HCT116 (cell line): ENCODE results near the gene CD59. TPM values are rescaled to one million over a fixed set of nuclear protein-coding genes. Genes with fewer than 3 reads are reported as not detected.

Experiments used
- ATAC-seq: fragments of 200-7000 bp; cut with Tn5 transposase; 2 replicates; pipeline ENCODE4 v1.9.1; 2020; ENCODE audit warnings: mild to moderate bottlenecking, moderate library complexity
- BruUV-seq: library from RNA; stranded (reverse); fragments of 400-500 nt; replicated peaks from 2 replicates; lab custom pipeline; 2021; lab: Mats Ljungman, UMichigan
- CTCF ChIA-PET: fragments of 300-600 bp; sonication (Branson Sonifier 250); formaldehyde crosslinking; loops from one replicate; lab custom pipeline; 2021; ENCODE audit warnings: antibody characterized with exemption; lab: Charles Lee
- POLR2A ChIA-PET: fragments of 300-600, 350-600 bp; sonication (Branson Sonifier 250); formaldehyde crosslinking; loops from one replicate; lab custom pipeline; 2021; ENCODE audit warnings: antibody characterized with exemption; lab: Charles Lee
- RAD21 ChIA-PET, 2 experiments: fragments of 300-600 bp; sonication (Branson Sonifier 250); formaldehyde crosslinking; loops; one replicate each; lab custom pipeline; 2023; ENCODE audit warnings: low total read pairs in 2 of 2; ENCODE audit not compliant: uncharacterized antibody in 2 of 2, unreplicated experiment in 2 of 2, low non-redundant PET in 1 of 2; lab: Charles Lee
- DNase-seq: peaks from one replicate; pipeline ENCODE4 v3.0.0-alpha.2; 2010; ENCODE audit warnings: low read depth, low spot score
- H2AFZ ChIP-seq: fragments of 200-600 bp; shearing (Covaris generic), sonication (generic); 2 replicates; pipeline ENCODE4 v1.6.1; 2017; ENCODE audit warnings: low read depth, mixed run types, mixed read lengths, antibody characterized with exemption, low read length; ENCODE audit not compliant: poor library complexity, severe bottlenecking
- H3K27ac ChIP-seq: 2 replicates; pipeline ENCODE4 v1.5.1; 2012; ENCODE audit warnings: low read depth, low read length
- H3K27me3 ChIP-seq: fragments of 200-600 bp; sonication (generic); 2 replicates; pipeline ENCODE4 v1.6.1; 2016; ENCODE audit warnings: mixed run types, low read length, mixed read lengths; ENCODE audit not compliant: insufficient read depth
- H3K36me3 ChIP-seq, 2 experiments: fragments of 200-500 bp in 1 of 2; fragments of 200-600 bp in 1 of 2; sonication (Bioruptor generic) in 1 of 2; sonication (generic) in 1 of 2; 2 replicates each; pipeline versions ENCODE4 v1.5.1 to v1.6.1; 2014 to 2016; ENCODE audit warnings: low read length in 2 of 2, inconsistent platforms in 1 of 2, mixed read lengths in 1 of 2, mixed run types in 1 of 2; ENCODE audit not compliant: insufficient read depth in 2 of 2, control insufficient read depth in 1 of 2
- H3K4me1 ChIP-seq, 2 experiments: fragments of 200-600 bp in 1 of 2; sonication (generic) in 1 of 2; 2 replicates each; pipeline versions ENCODE4 v1.5.1 to v1.6.1; 2012 to 2017; ENCODE audit warnings: low read length in 2 of 2, inconsistent platforms in 1 of 2, mild to moderate bottlenecking in 1 of 2, mixed read lengths in 1 of 2, mixed run types in 1 of 2, moderate library complexity in 1 of 2; ENCODE audit not compliant: insufficient read depth in 2 of 2, control insufficient read depth in 1 of 2
- H3K4me2 ChIP-seq: fragments of 200-600 bp; sonication (generic); 2 replicates; pipeline ENCODE4 v1.6.1; 2017; ENCODE audit warnings: mixed run types, low read length, mixed read lengths
- H3K4me3 ChIP-seq, 2 experiments: fragments of 200-600 bp in 1 of 2; sonication (generic) in 1 of 2; replicated peaks in 1 of 2; 2 replicates each; pipeline ENCODE4 v1.5.1; 2011 to 2016; ENCODE audit warnings: low read length in 2 of 2, control low read depth in 1 of 2, low read depth in 1 of 2, mild to moderate bottlenecking in 1 of 2, mixed read lengths in 1 of 2, mixed run types in 1 of 2
- H3K79me2 ChIP-seq: fragments of 200-600 bp; sonication (generic); 2 replicates; pipeline ENCODE4 v1.6.1; 2017; ENCODE audit warnings: mild to moderate bottlenecking, mixed run types, low read length, moderate library complexity, mixed read lengths; ENCODE audit not compliant: insufficient read depth
- H3K9ac ChIP-seq: fragments of 200-600 bp; sonication (generic); 2 replicates; pipeline ENCODE4 v1.6.1; 2016; ENCODE audit warnings: low read length, mixed read lengths
- H3K9me2 ChIP-seq: fragments of 200-600 bp; sonication (generic), shearing (Covaris generic); 2 replicates; pipeline ENCODE4 v1.6.1; 2017; ENCODE audit warnings: mixed run types, mild to moderate bottlenecking, moderate library complexity; ENCODE audit not compliant: insufficient read depth
- H3K9me3 ChIP-seq, 2 experiments: fragments of 200-500 bp in 1 of 2; fragments of 200-600 bp in 1 of 2; sonication (Bioruptor generic) in 1 of 2; sonication (generic) in 1 of 2; 2 replicates each; pipeline ENCODE4 v1.6.1; 2014 to 2017; ENCODE audit warnings: low read length in 2 of 2, mixed read lengths in 2 of 2, inconsistent platforms in 1 of 2, low read depth in 1 of 2, mild to moderate bottlenecking in 1 of 2, mixed run types in 1 of 2, moderate library complexity in 1 of 2; ENCODE audit not compliant: control insufficient read depth in 1 of 2, insufficient read depth in 1 of 2
- H4K20me1 ChIP-seq: fragments of 200-600 bp; sonication (generic), shearing (Covaris generic); 2 replicates; pipeline ENCODE4 v1.6.1; 2017; ENCODE audit warnings: mixed run types, mild to moderate bottlenecking, moderate library complexity; ENCODE audit not compliant: insufficient read depth
- ATF3 ChIP-seq: IDR thresholded peaks from 2 replicates; pipeline ENCODE4 v1.6.1; 2012
- CTCF ChIP-seq, 3 experiments: fragments of 200-600 bp in 1 of 3; sonication (generic) in 1 of 3; IDR thresholded peaks in 2 of 3; conservative IDR thresholded peaks in 1 of 3; 2 replicates each; pipeline ENCODE4 v1.5.1; 2012 to 2017; ENCODE audit warnings: low read depth in 2 of 3, low read length in 2 of 3, antibody characterized with exemption in 1 of 3, borderline replicate concordance in 1 of 3, control low read depth in 1 of 3, mild to moderate bottlenecking in 1 of 3, mixed read lengths in 1 of 3, mixed run types in 1 of 3, moderate library complexity in 1 of 3; ENCODE audit not compliant: insufficient read depth in 1 of 3
- FOSL1 ChIP-seq: IDR thresholded peaks from 2 replicates; pipeline ENCODE4 v1.6.1; 2012; ENCODE audit warnings: low read depth
- MAX ChIP-seq: IDR thresholded peaks from 2 replicates; pipeline ENCODE4 v1.6.1; 2012
- POLR2A ChIP-seq: IDR thresholded peaks from 2 replicates; pipeline ENCODE4 v1.7.0; 2011; ENCODE audit warnings: borderline replicate concordance; ENCODE audit not compliant: insufficient read depth, insufficient read length; ENCODE audit errors: extremely low read depth
- POLR2AphosphoS5 ChIP-seq: IDR thresholded peaks from 2 replicates; pipeline ENCODE4 v1.6.1; 2011; ENCODE audit warnings: mild to moderate bottlenecking, low read depth, low read length, moderate library complexity
- RAD21 ChIP-seq: IDR thresholded peaks from 2 replicates; pipeline ENCODE4 v1.6.1; 2012; ENCODE audit warnings: low read depth, mild to moderate bottlenecking
- SRF ChIP-seq: IDR thresholded peaks from 2 replicates; pipeline ENCODE4 v1.6.1; 2012; ENCODE audit warnings: low read depth
- TCF7L2 ChIP-seq: IDR thresholded peaks from 2 replicates; pipeline ENCODE4 v1.7.0; 2011; ENCODE audit warnings: borderline replicate concordance, inconsistent platforms; ENCODE audit not compliant: insufficient read depth, insufficient read length; ENCODE audit errors: extremely low read depth
- ZBTB33 ChIP-seq: IDR thresholded peaks from 2 replicates; pipeline ENCODE4 v1.6.1; 2011; ENCODE audit warnings: mild to moderate bottlenecking, low read length, moderate library complexity; ENCODE audit not compliant: insufficient replicate concordance; ENCODE audit errors: extremely low read depth
- ZFX ChIP-seq: fragments of 450-650 bp; IDR thresholded peaks from 2 replicates; pipeline ENCODE4 v1.6.1; 2017
- intact Hi-C: fragments of 100-400 bp; cut with micrococcal nuclease; formaldehyde crosslinking; loops from 2 replicates; pipeline ENCODE4 v1.10.0; 2022
- total RNA-seq: library from RNA; stranded (reverse); gene quantifications from one replicate; pipeline ENCODE4 v1.2.1, GENCODE V29; 2021; ENCODE audit not compliant: unreplicated experiment

Gene CD59
- total RNA-seq, 1 experiment from 2014 or later = 122 TPM

- intact Hi-C loops = loop anchor here (10.0 kb wide), 1 partner anchor 812 kb away; no protein-coding TSS in a partner anchor
- Histone ChIP-seq H3K4me2 (no peak overlapping the region), H3K27me3 (no peaks in the 10 kb centered on the region), H3K4me1 (peaks cover 32 to 71% of the 10 kb centered on the region in 2 experiments), H3K9me2 (no peaks in the 10 kb centered on the region), H3K36me3 (no peaks in the 10 kb centered on the region), H3K79me2 (no peaks in the 10 kb centered on the region), H3K9ac (no peak overlapping the region), H3K9me3 (no peaks in the 10 kb centered on the region), H3K4me3 (no peak overlapping the region), H4K20me1 (no peaks in the 10 kb centered on the region), H3K27ac (no peak overlapping the region), H2AFZ (no peak overlapping the region)
- RAD21 ChIA-PET = no interaction called here
- DNase-seq (no peak), ATAC-seq (no peak)
- CTCF ChIA-PET = interaction anchor here (3.4 kb wide), 1 partner anchor 46 kb away, joined by 10 read pairs; no protein-coding TSS in a partner anchor
- no peak for TF ChIP-seq CTCF (IDR thresholded peaks at IDR 0.05 in 2 of 3, conservative IDR thresholded peaks at IDR 0.05 in 1 of 3; ENCODE audit: borderline replicate concordance in 1 of 3, insufficient read depth in 1 of 3, low read depth in 2 of 3, low read length in 2 of 3)
- TF ChIP-seq FOSL1 = no peak
- no peak for TF ChIP-seq MAX
- no peak for TF ChIP-seq SRF
- TF ChIP-seq ZFX = no peak
- no peak for TF ChIP-seq POLR2A
- no peak for TF ChIP-seq RAD21
- TF ChIP-seq POLR2AphosphoS5 = no peak
- no peak for TF ChIP-seq ATF3
- no peak for TF ChIP-seq TCF7L2
- no peak for TF ChIP-seq ZBTB33
- BruUV-seq = no TSS peak
- POLR2A ChIA-PET = interaction anchor here (0.7 kb wide), 1 partner anchor 329 kb away, joined by 3 read pairs; no protein-coding TSS in a partner anchor
Observed at GRCh38 chr11:33696411-33696810, 39.8 kb downstream of the CD59 start.
